KMS-11 (cell line): ENCODE results near the gene ZBTB7C.

ENCODE experiments used
- H2AFZ ChIP-seq: fragments of 200-600 bp; sonication (generic); 2 replicates; pipeline ENCODE4 v1.6.1; 2016; ENCODE audit warnings: antibody characterized with exemption, mixed run types, low read depth
- H3K27ac ChIP-seq: fragments of 200-600 bp; sonication (generic); 2 replicates; pipeline ENCODE4 v1.6.1; 2016; ENCODE audit warnings: mild to moderate bottlenecking, mixed run types
- H3K27me3 ChIP-seq: fragments of 200-600 bp; sonication (generic); 2 replicates; pipeline ENCODE4 v1.6.1; 2017; ENCODE audit warnings: mild to moderate bottlenecking, low read depth, mixed run types, moderate library complexity; ENCODE audit not compliant: insufficient read depth
- H3K36me3 ChIP-seq: fragments of 200-600 bp; sonication (generic); 2 replicates; pipeline ENCODE4 v1.6.1; 2017; ENCODE audit warnings: mild to moderate bottlenecking, mixed run types; ENCODE audit not compliant: insufficient read depth
- H3K4me1 ChIP-seq: fragments of 200-600 bp; sonication (generic); 2 replicates; pipeline ENCODE4 v1.6.1; 2016; ENCODE audit warnings: mild to moderate bottlenecking, low read depth, mixed run types; ENCODE audit not compliant: poor library complexity, severe bottlenecking
- H3K4me2 ChIP-seq: fragments of 200-600 bp; sonication (generic); 2 replicates; pipeline ENCODE4 v1.7.0; 2016; ENCODE audit warnings: mild to moderate bottlenecking, mixed run types
- H3K4me3 ChIP-seq: fragments of 200-600 bp; sonication (generic); IDR thresholded peaks from 2 replicates; pipeline ENCODE4 v1.6.1; 2017; ENCODE audit warnings: low read depth, low read length, mixed read lengths; ENCODE audit not compliant: insufficient read depth
- H3K79me2 ChIP-seq: fragments of 200-600 bp; sonication (generic); 2 replicates; pipeline ENCODE4 v1.6.1; 2016; ENCODE audit warnings: low read depth, mixed run types; ENCODE audit not compliant: insufficient read depth
- H3K9ac ChIP-seq: fragments of 200-600 bp; sonication (generic); 2 replicates; pipeline ENCODE4 v1.6.1; 2016; ENCODE audit warnings: mild to moderate bottlenecking, mixed run types
- H4K20me1 ChIP-seq: fragments of 200-600 bp; sonication (generic); 2 replicates; pipeline ENCODE4 v1.6.1; 2016; ENCODE audit warnings: mild to moderate bottlenecking, mixed run types; ENCODE audit not compliant: insufficient read depth
- TF ChIP-seq, protein P1 (sequence below): fragments of 200-600 bp; sonication (generic); conservative IDR thresholded peaks from 2 replicates; pipeline ENCODE4 v1.6.1; 2017; ENCODE audit warnings: low read depth, mild to moderate bottlenecking, antibody characterized with exemption, low read length, moderate library complexity, mixed read lengths

Gene ZBTB7C

DNA sequence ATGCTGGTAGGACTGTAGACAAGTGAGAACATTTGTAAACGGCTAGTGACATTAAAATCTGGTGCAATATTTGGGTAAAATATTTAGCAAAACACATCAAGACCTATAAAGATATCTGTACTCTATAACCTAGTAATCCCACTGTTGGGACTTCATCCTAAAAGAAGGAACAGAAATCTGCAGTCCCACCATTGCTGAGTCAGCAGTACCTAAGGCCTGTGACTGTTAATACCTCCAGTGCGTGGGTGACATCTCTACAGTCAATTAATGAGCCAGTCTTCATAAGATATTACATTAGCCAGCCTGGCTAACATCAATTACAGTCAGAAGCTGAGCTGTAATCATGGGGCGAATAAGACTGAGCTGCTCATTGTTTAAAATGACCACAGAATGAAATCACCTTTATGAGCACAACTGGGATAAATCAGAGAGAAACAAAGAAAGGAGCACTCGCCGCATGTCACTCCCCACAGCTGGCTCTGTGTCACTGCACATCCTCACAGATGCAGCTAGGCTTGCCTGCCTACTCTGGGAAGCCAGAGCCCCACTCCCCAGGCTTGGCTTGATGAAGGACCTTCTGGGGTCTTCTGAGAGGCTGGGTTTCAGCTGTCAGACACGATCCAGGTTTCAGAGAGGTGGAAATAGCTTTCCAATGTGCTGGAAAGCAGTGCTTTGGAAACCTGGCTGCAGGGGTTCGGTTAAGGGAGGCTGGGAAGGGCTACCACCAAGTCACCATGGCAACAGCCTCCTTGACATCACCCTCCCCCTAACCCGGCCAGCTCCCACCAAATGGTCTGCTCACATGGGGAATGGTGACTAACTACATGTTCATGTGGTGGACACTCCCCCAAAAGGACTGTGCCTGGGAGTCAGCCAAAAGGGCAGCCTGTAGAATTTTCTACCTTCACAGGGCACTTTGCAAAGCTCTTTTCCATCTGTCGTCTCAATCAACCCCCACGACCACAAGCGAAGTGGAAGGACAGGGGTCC lies 145.0 kb downstream of the ZBTB7C start:
- no peak overlapping the region for H3K4me3 ChIP-seq
- H3K36me3 ChIP-seq = no peaks in the 10 kb centered on the region
- H3K9ac ChIP-seq = no peak overlapping the region
- no peak overlapping the region for H3K4me2 ChIP-seq
- H3K27ac ChIP-seq = no peak overlapping the region
- no peak overlapping the region for H2AFZ ChIP-seq
- H3K79me2 ChIP-seq = no peaks in the 10 kb centered on the region
- no peaks in the 10 kb centered on the region for H4K20me1 ChIP-seq
- TF ChIP-seq, protein P1, sequence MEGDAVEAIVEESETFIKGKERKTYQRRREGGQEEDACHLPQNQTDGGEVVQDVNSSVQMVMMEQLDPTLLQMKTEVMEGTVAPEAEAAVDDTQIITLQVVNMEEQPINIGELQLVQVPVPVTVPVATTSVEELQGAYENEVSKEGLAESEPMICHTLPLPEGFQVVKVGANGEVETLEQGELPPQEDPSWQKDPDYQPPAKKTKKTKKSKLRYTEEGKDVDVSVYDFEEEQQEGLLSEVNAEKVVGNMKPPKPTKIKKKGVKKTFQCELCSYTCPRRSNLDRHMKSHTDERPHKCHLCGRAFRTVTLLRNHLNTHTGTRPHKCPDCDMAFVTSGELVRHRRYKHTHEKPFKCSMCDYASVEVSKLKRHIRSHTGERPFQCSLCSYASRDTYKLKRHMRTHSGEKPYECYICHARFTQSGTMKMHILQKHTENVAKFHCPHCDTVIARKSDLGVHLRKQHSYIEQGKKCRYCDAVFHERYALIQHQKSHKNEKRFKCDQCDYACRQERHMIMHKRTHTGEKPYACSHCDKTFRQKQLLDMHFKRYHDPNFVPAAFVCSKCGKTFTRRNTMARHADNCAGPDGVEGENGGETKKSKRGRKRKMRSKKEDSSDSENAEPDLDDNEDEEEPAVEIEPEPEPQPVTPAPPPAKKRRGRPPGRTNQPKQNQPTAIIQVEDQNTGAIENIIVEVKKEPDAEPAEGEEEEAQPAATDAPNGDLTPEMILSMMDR = no peak
- H3K4me1 ChIP-seq = no peaks in the 10 kb centered on the region
- H3K27me3 ChIP-seq = no peaks in the 10 kb centered on the region

DNA sequence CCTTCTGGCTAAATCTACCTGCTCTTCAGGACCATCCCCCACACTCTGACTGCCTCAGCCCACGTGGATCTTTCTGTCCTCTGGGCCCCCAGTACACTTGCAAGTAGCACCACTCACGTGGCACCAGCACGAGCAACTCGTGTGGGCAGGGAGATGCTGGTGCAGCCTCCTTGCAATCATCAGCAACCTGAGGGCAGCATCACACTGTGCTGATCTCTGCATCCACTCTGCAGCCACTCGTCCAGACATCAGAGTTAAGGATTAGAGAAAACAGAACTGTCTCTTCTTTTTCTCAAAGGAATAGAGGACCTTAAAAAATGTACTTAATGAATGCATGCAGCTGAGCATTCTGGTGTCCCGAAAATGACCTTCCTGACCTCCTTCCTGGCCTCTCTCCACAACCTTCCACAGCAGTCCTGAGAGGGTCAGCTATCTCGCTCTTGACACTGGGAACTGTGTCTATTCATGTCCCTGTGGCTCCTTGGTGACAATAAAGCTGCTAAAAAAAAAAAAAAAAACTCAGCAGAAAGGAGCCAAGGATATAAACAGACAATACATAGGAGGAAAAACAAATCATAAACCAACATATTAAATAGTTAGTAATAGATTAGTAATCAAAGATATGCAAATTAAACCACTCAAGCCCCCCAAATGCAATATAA lies 145.9 kb downstream of the ZBTB7C start:
- Histone ChIP-seq H3K4me1 (no peaks in the 10 kb centered on the region), H3K9ac (no peak overlapping the region), H4K20me1 (no peaks in the 10 kb centered on the region), H3K36me3 (no peaks in the 10 kb centered on the region), H3K4me2 (no peak overlapping the region), H3K4me3 (no peak overlapping the region), H3K79me2 (no peaks in the 10 kb centered on the region), H3K27me3 (no peaks in the 10 kb centered on the region), H2AFZ (no peak overlapping the region), H3K27ac (no peak overlapping the region)
- TF ChIP-seq, protein P1 = no peak

DNA sequence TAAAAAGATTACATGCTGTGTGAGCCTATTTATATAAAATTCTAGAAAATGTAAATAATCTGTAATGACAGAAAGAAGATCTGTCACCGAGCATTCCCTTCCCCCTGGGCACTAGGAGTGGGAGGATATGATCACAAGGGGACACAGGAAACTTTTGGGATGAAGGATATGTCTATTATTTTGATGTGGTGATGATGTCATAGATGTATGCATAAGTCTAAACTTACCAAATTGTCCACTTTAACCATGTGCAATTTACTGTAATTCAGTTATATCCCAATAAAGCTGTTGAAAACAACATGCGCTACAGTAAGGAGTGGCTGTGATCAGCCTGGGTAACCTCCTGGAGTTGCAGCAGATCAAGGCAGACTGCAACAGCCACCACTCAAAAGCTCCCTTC lies 148.9 kb downstream of the ZBTB7C start:
- Histone ChIP-seq H3K79me2 (no peaks in the 10 kb centered on the region), H3K9ac (no peak overlapping the region), H3K36me3 (no peaks in the 10 kb centered on the region), H3K4me2 (no peak overlapping the region), H3K27ac (no peak overlapping the region), H2AFZ (no peak overlapping the region), H3K4me1 (no peaks in the 10 kb centered on the region), H3K4me3 (no peak overlapping the region), H3K27me3 (no peaks in the 10 kb centered on the region), H4K20me1 (no peaks in the 10 kb centered on the region)
- TF ChIP-seq, protein P1 = no peak

DNA sequence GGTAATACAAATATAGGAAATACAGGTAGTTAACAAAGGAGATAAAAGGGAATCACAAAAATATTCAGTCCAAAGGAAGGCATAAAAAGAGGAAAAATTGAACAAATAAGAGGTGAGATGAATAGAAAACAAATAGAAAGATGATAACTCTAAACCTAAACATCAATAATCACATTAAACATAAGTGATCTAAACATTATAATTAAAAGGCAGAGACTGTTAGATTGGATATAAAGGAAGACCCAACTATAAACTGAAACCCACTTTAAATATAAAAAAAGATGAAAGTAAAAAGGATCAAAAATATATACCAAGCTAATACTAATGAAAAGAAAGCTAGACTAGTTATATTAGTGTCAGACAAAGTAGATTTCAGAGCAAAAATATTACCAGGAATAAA lies 152.3 kb downstream of the ZBTB7C start:
- TF ChIP-seq, protein P1 = no peak
- Histone ChIP-seq H3K27ac (no peak overlapping the region), H3K4me3 (no peak overlapping the region)

More for the DNA sequence above, 152.3 kb downstream of the ZBTB7C start:
- no peaks in the 10 kb centered on the region for H4K20me1 ChIP-seq
- no peaks in the 10 kb centered on the region for H3K79me2 ChIP-seq
- no peak overlapping the region for H3K4me2 ChIP-seq
- H2AFZ ChIP-seq = no peak overlapping the region
- no peaks in the 10 kb centered on the region for H3K36me3 ChIP-seq
- H3K4me1 ChIP-seq = no peaks in the 10 kb centered on the region
- H3K27me3 ChIP-seq = no peaks in the 10 kb centered on the region
- H3K9ac ChIP-seq = no peak overlapping the region
